ENCODE data around the gene MOK. TPM values are rescaled to one million over a fixed set of nuclear protein-coding genes. Genes with fewer than 3 reads are reported as not detected.

Gene MOK
- total RNA-seq, 1 experiment from 2014 or later, result 17.6 TPM

Other genes with a start within 250 kb of the MOK start
- gene HSP90AA1, start 218.1 kb downstream of the MOK start, total RNA-seq (2014; rRNA removed; shearing (Covaris generic); ENCODE audit: low replicate concordance), result 158 and 180 TPM in 2 replicates
- 11.2 and 11.8 TPM in 2 replicates for gene WDR20, start 165.3 kb downstream of the MOK start, total RNA-seq (2014; rRNA removed; shearing (Covaris generic); ENCODE audit: low replicate concordance)
- 4.4 and 4.8 TPM in 2 replicates for gene ZNF839, start 14.6 kb upstream of the MOK start, total RNA-seq (2014; rRNA removed; shearing (Covaris generic); ENCODE audit: low replicate concordance)
- gene CINP, start 57.7 kb upstream of the MOK start, total RNA-seq (2014; rRNA removed; shearing (Covaris generic); ENCODE audit: low replicate concordance), result 57.7 and 68.8 TPM in 2 replicates
- 1.6 and 5.1 TPM in 2 replicates for gene TECPR2, start 57.8 kb upstream of the MOK start, total RNA-seq (2014; rRNA removed; shearing (Covaris generic); ENCODE audit: low replicate concordance)
- gene ANKRD9, start 204.6 kb upstream of the MOK start, total RNA-seq (2014; rRNA removed; shearing (Covaris generic); ENCODE audit: low replicate concordance), result 10.5 and 13.0 TPM in 2 replicates

Data from MG63 (cell line).